Body of pancreas (tissue), 4 donors: ENCODE measurements around the gene SUN1. TPM values are rescaled to one million over a fixed set of nuclear protein-coding genes. Genes with fewer than 3 reads are reported as not detected.
"Not testable (repeated sequence)": the region's sequence is repeated elsewhere in the genome, so short reads cannot be mapped to it uniquely, and the experiment has no call there.

Source experiments
- ATAC-seq: fragments of 150-250 bp; one replicate; pipeline ENCODE4 v1.9.1; 2016
- DNase-seq, 4 donors: peaks; one replicate each; pipeline ENCODE4 v3.0.0-alpha.2; 2019
- H3K27ac ChIP-seq, 4 donors: fragments of 200-600 bp; sonication (generic); 1 replicate in 3 of 4; 2 replicates in 1 of 4; pipeline versions ENCODE4 v1.5.1 to v1.6.1; 2016 to 2019; ENCODE audit warnings: mild to moderate bottlenecking in 1 of 4, mixed read lengths in 1 of 4, moderate library complexity in 1 of 4
- H3K27me3 ChIP-seq, 2 donors: fragments of 200-600 bp; sonication (generic); one replicate each; pipeline ENCODE4 v1.6.0; 2016; ENCODE audit warnings: mild to moderate bottlenecking in 1 of 2
- H3K36me3 ChIP-seq, 2 donors: fragments of 200-600 bp; sonication (generic); replicated peaks in 1 of 2; 2 replicates each; pipeline ENCODE4 v1.5.1; 2016; ENCODE audit warnings: low read depth in 2 of 2; ENCODE audit not compliant: insufficient read depth in 1 of 2
- H3K4me1 ChIP-seq: fragments of 200-600 bp; sonication (generic); one replicate; pipeline ENCODE4 v1.6.0; 2016
- H3K4me3 ChIP-seq, 2 donors: fragments of 200-600 bp; sonication (generic); 1 replicate in 1 of 2; 2 replicates in 1 of 2; pipeline ENCODE4 v1.5.1; 2016 to 2019
- H3K9me3 ChIP-seq, 3 donors: fragments of 200-600 bp; sonication (generic); 1 replicate in 2 of 3; 2 replicates in 1 of 3; pipeline ENCODE4 v1.5.1; 2016
- POLR2A ChIP-seq, 3 donors: fragments of 450-650 bp; IDR thresholded peaks; one replicate each; pipeline ENCODE4 v1.6.1; 2016; ENCODE audit warnings: antibody characterized with exemption in 3 of 3, mild to moderate bottlenecking in 2 of 3
- WGBS, 2 donors: methylation state at CpG; one replicate each; pipeline ENCODE4 v1.1.5; 2017; 5-methylcytosine and 5-hydroxymethylcytosine counted together
- intact Hi-C: fragments of 100-400 bp; cut with DNase I; formaldehyde crosslinking; loops from one replicate; pipeline ENCODE4 v1.15.1; 2023
- total RNA-seq, 2 donors: library from RNA; depleted of rRNA; stranded (reverse); fragments of >200 nt; gene quantifications; one replicate each; pipeline ENCODE4 v1.1.0, GENCODE V29; 2016
- TF ChIP-seq, protein P1 (sequence below), 7 experiments: fragments of 450-650 bp in 4 of 7; fragments of 200-600 bp in 3 of 7; sonication (generic) in 3 of 7; IDR thresholded peaks; one replicate each; pipeline ENCODE4 v1.5.1; 2016 to 2019; ENCODE audit warnings: antibody characterized with exemption in 7 of 7

Gene SUN1
- total RNA-seq, 2 donors from 2014 or later, result 75.8 to 122 TPM

- ATAC-seq (no peak), DNase-seq (peak in 1 of 4 donors; percentile 60)
- Histone ChIP-seq H3K27me3 (no peaks in the 10 kb centered on the region), H3K27ac (no peak overlapping the region), H3K4me1 (no peaks in the 10 kb centered on the region), H3K4me3 (no peak overlapping the region), H3K9me3 (no peaks in the 10 kb centered on the region), H3K36me3 (no peaks in the 10 kb centered on the region)
- 57 to 65% methylated on average over 21 to 28 of the region's 49 CpGs for WGBS, 2 donors
- intact Hi-C loops, result loop anchor here (10.0 kb wide), 1 partner anchor 167 kb away; no protein-coding TSS in a partner anchor
- TF ChIP-seq, protein P1, sequence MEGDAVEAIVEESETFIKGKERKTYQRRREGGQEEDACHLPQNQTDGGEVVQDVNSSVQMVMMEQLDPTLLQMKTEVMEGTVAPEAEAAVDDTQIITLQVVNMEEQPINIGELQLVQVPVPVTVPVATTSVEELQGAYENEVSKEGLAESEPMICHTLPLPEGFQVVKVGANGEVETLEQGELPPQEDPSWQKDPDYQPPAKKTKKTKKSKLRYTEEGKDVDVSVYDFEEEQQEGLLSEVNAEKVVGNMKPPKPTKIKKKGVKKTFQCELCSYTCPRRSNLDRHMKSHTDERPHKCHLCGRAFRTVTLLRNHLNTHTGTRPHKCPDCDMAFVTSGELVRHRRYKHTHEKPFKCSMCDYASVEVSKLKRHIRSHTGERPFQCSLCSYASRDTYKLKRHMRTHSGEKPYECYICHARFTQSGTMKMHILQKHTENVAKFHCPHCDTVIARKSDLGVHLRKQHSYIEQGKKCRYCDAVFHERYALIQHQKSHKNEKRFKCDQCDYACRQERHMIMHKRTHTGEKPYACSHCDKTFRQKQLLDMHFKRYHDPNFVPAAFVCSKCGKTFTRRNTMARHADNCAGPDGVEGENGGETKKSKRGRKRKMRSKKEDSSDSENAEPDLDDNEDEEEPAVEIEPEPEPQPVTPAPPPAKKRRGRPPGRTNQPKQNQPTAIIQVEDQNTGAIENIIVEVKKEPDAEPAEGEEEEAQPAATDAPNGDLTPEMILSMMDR (IDR thresholded peaks at IDR 0.05), result no peak
- TF ChIP-seq POLR2A (IDR thresholded peaks at IDR 0.05), result no peak
These were observed 75.1 kb downstream of the SUN1 start for GRCh38 chr7:907158-907980.

DNA sequence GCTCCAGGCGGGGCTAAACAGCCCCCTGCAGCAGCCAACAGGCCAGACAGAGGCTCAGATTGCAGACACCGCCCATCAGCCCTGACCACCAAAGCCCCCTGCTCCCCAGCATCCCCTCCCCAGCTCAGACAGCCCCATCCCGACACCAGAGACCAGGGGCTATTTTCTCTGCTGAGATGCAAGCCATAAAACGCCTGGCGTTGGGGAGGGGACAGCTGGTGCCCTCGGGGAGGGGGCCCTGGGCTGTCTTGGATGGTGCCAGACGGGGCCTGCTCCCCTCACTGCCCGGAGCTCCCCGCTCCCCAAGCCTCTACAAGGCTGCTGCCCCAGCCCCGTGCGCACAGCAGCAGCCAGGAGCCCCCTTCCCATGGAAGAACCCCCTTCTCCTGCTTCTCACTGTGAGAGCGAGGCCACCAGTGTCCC lies 75.9 kb downstream of the SUN1 start:
- Histone ChIP-seq H3K36me3 (no peaks in the 10 kb centered on the region), H3K27ac (no peak overlapping the region), H3K4me3 (no peak overlapping the region), H3K4me1 (no peaks in the 10 kb centered on the region), H3K27me3 (no peaks in the 10 kb centered on the region), H3K9me3 (no peaks in the 10 kb centered on the region)
- WGBS, 2 donors, result 80 to 93% methylated on average over 5 to 12 of the region's 12 CpGs
- DNase-seq (no peak), ATAC-seq (no peak)
- intact Hi-C loops, result loop anchor here (10.0 kb wide), 1 partner anchor 167 kb away; no protein-coding TSS in a partner anchor
- TF ChIP-seq, protein P1 (IDR thresholded peaks at IDR 0.05), result no peak
- TF ChIP-seq POLR2A (IDR thresholded peaks at IDR 0.05), result no peak

DNA sequence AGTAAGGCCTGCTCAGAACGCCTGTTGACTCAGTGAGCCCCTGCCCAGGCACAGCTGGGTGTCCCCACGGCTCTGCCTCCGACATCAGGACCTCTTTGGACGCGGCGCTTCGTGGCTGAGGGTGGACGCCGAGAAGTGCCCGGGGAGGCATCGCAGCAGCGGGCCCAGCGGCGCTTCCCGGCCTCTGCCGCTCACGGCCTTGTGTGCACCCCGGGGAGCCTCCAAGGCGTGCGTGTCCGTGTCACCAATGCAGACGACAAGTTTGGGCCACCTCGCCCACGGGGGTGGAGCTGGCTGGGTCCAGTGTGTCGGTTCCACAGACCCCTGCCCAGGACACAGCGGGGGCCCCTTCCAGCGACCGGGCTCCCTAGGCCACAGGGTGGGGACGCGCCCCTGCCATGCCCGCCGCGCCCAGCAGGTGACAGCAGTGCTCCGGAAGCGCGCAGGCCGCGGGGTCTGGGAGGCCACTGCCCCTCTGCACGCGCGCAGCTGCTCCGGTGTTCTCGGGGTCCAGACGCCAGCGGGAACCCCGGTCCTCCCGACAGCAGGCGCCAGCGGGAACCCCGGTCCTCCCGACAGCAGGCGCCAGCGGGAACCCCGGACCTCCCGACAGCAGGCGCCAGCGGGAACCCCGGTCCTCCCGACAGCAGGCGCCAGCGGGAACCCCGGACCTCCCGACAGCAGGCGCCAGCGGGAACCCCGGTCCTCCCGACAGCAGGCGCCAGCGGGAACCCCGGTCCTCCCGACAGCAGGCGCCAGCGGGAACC lies 76.5 kb downstream of the SUN1 start:
- intact Hi-C loops, result loop anchor here (10.0 kb wide), 1 partner anchor 166 kb away; no protein-coding TSS in a partner anchor
- peak; percentile 68 for ATAC-seq
- WGBS, 2 donors, result 26% methylated on average over 58 of the region's 73 CpGs; no CpG with 5 or more reads in 1 of the 2 donors
- H3K27me3 ChIP-seq, H3K27ac ChIP-seq, H3K4me3 ChIP-seq, H3K9me3 ChIP-seq, H3K4me1 ChIP-seq, H3K36me3 ChIP-seq: not testable (repeated sequence)
- TF ChIP-seq, protein P1 (IDR thresholded peaks at IDR 0.05), result peak; percentile 58 to 88 (median 81)
- DNase-seq, result peak; percentile 41 to 73 (median 56)

GRCh38 chr7:909358-910329 lies 77.4 kb downstream of the SUN1 start:
- Histone ChIP-seq H3K4me1 (no peaks in the 10 kb centered on the region), H3K27ac (peak overlapping the region in 1 of 4 donors; percentile 52), H3K36me3 (no peaks in the 10 kb centered on the region), H3K9me3 (no peaks in the 10 kb centered on the region), H3K4me3 (peak overlapping the region in 1 of 2 donors; percentile 10), H3K27me3 (no peaks in the 10 kb centered on the region)
- intact Hi-C loops, result loop anchor here (10.0 kb wide), 1 partner anchor 165 kb away; no protein-coding TSS in a partner anchor
- peak; percentile 54 for ATAC-seq
- no peak for TF ChIP-seq POLR2A (IDR thresholded peaks at IDR 0.05)
- TF ChIP-seq, protein P1 (IDR thresholded peaks at IDR 0.05), result no peak
- peak in 3 of 4 donors; percentile 43 to 80 (median 50) for DNase-seq
- WGBS, 2 donors, result 48 to 89% methylated on average over 17 to 42 of the region's 58 CpGs
